GM12878 (cell line): ENCODE measurements around the gene PAFAH2. TPM values are rescaled to one million over a fixed set of nuclear protein-coding genes. Genes with fewer than 3 reads are reported as not detected.

Experiments used
- ATAC-seq: fragments of 200-7000 bp; cut with Tn5 transposase; 3 replicates; pipeline ENCODE4 v1.9.1; 2020; ENCODE audit warnings: mild to moderate bottlenecking, moderate library complexity
- BruUV-seq: library from RNA; stranded (reverse); fragments of 400-500 nt; replicated peaks from 2 replicates; lab custom pipeline; 2021; lab: Mats Ljungman, UMichigan
- CTCF ChIA-PET: fragments of 300-600 bp; sonication (Branson Sonifier 250); formaldehyde crosslinking; extraction: SDS; loops from one replicate; lab custom pipeline; 2021; ENCODE audit warnings: inconsistent platforms; lab: Yijun Ruan, JAX
- POLR2A ChIA-PET: fragments of 350-600 bp; formaldehyde crosslinking; extraction: SDS; loops from one replicate; lab custom pipeline; 2021; ENCODE audit warnings: inconsistent platforms; lab: Charles Lee
- RAD21 ChIA-PET: fragments of 300-600 bp; sonication (Branson Sonifier 250); formaldehyde crosslinking; loops from one replicate; lab custom pipeline; 2023; ENCODE audit warnings: antibody characterized with exemption; ENCODE audit not compliant: unreplicated experiment; lab: Charles Lee
- SMC1A ChIA-PET: fragments of 300-600 bp; sonication (Branson Sonifier 250); formaldehyde crosslinking; loops from one replicate; lab custom pipeline; 2023; ENCODE audit not compliant: unreplicated experiment, uncharacterized antibody; lab: Charles Lee
- DNase-seq: peaks from one replicate; pipeline ENCODE4 v3.0.0-alpha.2; 2011; ENCODE audit warnings: low read depth, low spot score
- FAIRE-seq: peaks from 3 replicates; lab custom pipeline; 2011; peaks lifted over from hg19 to GRCh38; lab: Jason Lieb, UNC
- H2AFZ ChIP-seq: 2 replicates; pipeline ENCODE4 v1.6.0; 2011; ENCODE audit warnings: low read depth, low read length, control low read depth; ENCODE audit not compliant: control insufficient read depth
- H3K27ac ChIP-seq: 2 replicates; pipeline ENCODE4 v1.5.1; 2011; ENCODE audit warnings: control low read depth; ENCODE audit not compliant: control insufficient read depth, insufficient read depth
- H3K27me3 ChIP-seq, 2 experiments: replicated peaks in 1 of 2; 2 replicates each; pipeline versions ENCODE4 v1.6.0 to v1.6.1; 2011; ENCODE audit warnings: low read length in 1 of 2; ENCODE audit not compliant: control insufficient read depth in 2 of 2, insufficient read depth in 2 of 2
- H3K36me3 ChIP-seq, 2 experiments: 2 replicates each; pipeline ENCODE4 v1.5.1; 2011; ENCODE audit warnings: low read length in 1 of 2; ENCODE audit not compliant: control insufficient read depth in 2 of 2, insufficient read depth in 2 of 2
- H3K4me1 ChIP-seq: 2 replicates; pipeline ENCODE4 v1.6.1; 2011; ENCODE audit warnings: mild to moderate bottlenecking, low read length, moderate library complexity, mixed read lengths; ENCODE audit not compliant: control insufficient read depth, insufficient read depth
- H3K4me2 ChIP-seq: 2 replicates; pipeline ENCODE4 v1.6.0; 2011; ENCODE audit warnings: control low read depth; ENCODE audit not compliant: control insufficient read depth, insufficient read depth
- H3K4me3 ChIP-seq: fragments of 200-600 bp; sonication (generic); 2 replicates; pipeline ENCODE4 v1.5.1; 2016
- H3K79me2 ChIP-seq: 2 replicates; pipeline ENCODE4 v1.6.0; 2011; ENCODE audit warnings: low read length; ENCODE audit not compliant: control insufficient read depth, insufficient read depth
- H3K9ac ChIP-seq: 2 replicates; pipeline ENCODE4 v1.8.0; 2011; ENCODE audit warnings: low read length, control low read depth, mixed read lengths; ENCODE audit not compliant: control insufficient read depth, insufficient read depth
- H3K9me3 ChIP-seq: replicated peaks from 3 replicates; pipeline ENCODE4 v1.5.1; 2011; ENCODE audit warnings: mild to moderate bottlenecking, low read length; ENCODE audit not compliant: control insufficient read depth, insufficient read depth
- H4K20me1 ChIP-seq: 2 replicates; pipeline ENCODE4 v1.6.0; 2011; ENCODE audit not compliant: control insufficient read depth, insufficient read depth
- CTCF ChIP-seq, 3 experiments: IDR thresholded peaks in 2 of 3; conservative IDR thresholded peaks in 1 of 3; 2 replicates each; pipeline ENCODE4 v1.5.1; 2011; ENCODE audit warnings: low read depth in 3 of 3, low read length in 3 of 3, mild to moderate bottlenecking in 3 of 3, control low read depth in 2 of 3, moderate library complexity in 2 of 3, inconsistent platforms in 1 of 3, mixed read lengths in 1 of 3; ENCODE audit not compliant: control insufficient read depth in 2 of 3, insufficient read depth in 1 of 3; ENCODE audit errors: extremely low read depth in 1 of 3
- E4F1 ChIP-seq: fragments of 450-650 bp; IDR thresholded peaks from 2 replicates; pipeline ENCODE4 v1.6.1; 2018; ENCODE audit warnings: borderline replicate concordance, mild to moderate bottlenecking; ENCODE audit not compliant: partially characterized antibody
- IRF5 ChIP-seq: fragments of 450-650 bp; IDR thresholded peaks from 2 replicates; pipeline ENCODE4 v1.6.1; 2017; ENCODE audit warnings: borderline replicate concordance
- RAD21 ChIP-seq: IDR thresholded peaks from 2 replicates; pipeline ENCODE4 v1.6.1; 2011; ENCODE audit warnings: mild to moderate bottlenecking, low read depth, low read length, moderate library complexity; ENCODE audit not compliant: insufficient read depth
- TARDBP ChIP-seq: IDR thresholded peaks from 2 replicates; pipeline ENCODE4 v1.6.1; 2016; ENCODE audit warnings: borderline replicate concordance
- YY1 ChIP-seq: IDR thresholded peaks from 2 replicates; pipeline ENCODE4 v1.6.1; 2011; ENCODE audit warnings: low read depth, mild to moderate bottlenecking, low read length
- WGBS: methylation state at CpG from one replicate; pipeline ENCODE4 v1.1.6; 2016; ENCODE audit warnings: low lambda C conversion rate; ENCODE audit not compliant: insufficient replicate concordance, insufficient coverage; ENCODE audit errors: missing lambda C conversion rate; 5-methylcytosine and 5-hydroxymethylcytosine counted together
- in situ Hi-C: fragments of 300-500 bp; cut with MboI; formaldehyde crosslinking; loops from 9 replicates; pipeline ENCODE4 v1.14.3; 2018; ENCODE audit warnings: mixed read lengths
- intact Hi-C: fragments of 100-400 bp; cut with micrococcal nuclease; formaldehyde crosslinking; loops from one replicate; pipeline ENCODE4 v1.14.2; 2022; ENCODE audit not compliant: unreplicated experiment
- polyA plus RNA-seq, 11 experiments: library from polyadenylated mRNA; depleted of rRNA in 4 of 11; unstranded in 6 of 11; stranded (reverse) in 5 of 11; fragments of >200 nt; fragmentation: Nextera tagmentation in 4 of 11; fragmentation: Illumina TruSeq in 1 of 11; extraction: Ambion mirVana in 4 of 11; extraction: Trizol in 1 of 11; gene quantifications; 1 replicate in 1 of 11; 2 replicates in 10 of 11; pipeline versions ENCODE4 v1.2.1 to v1.2.3, GENCODE V29; 2011 to 2016; ENCODE audit warnings: inconsistent platforms in 2 of 11, missing spikeins in 2 of 11, low read depth in 1 of 11
- total RNA-seq, 4 experiments: library from RNA; depleted of rRNA in 3 of 4; stranded (reverse); fragments of >200 nt in 3 of 4; fragmentation: Illumina TruSeq in 1 of 4; extraction: Trizol in 1 of 4; gene quantifications; 2 replicates each; pipeline versions ENCODE4 v1.2.1 to v1.2.3, GENCODE V29; 2013 to 2021

Gene PAFAH2
- total and polyA plus RNA-seq, 10 of the 15 experiments (the other 5 are each of a cell fraction or from before 2014, with no cell fraction given), result 3.0 to 9.5 (median 6.5) TPM

- TF ChIP-seq E4F1, result no peak
- no peak for TF ChIP-seq IRF5
- no peak for TF ChIP-seq YY1
These were observed 13.0 kb upstream of the PAFAH2 start (continued) for GRCh38 chr1:26010825-26011224.

GRCh38 chr1:26009796-26010447 lies 12.1 kb upstream of the PAFAH2 start:
- no peaks in the 10 kb centered on the region for H3K9me3 ChIP-seq
- ATAC-seq (peak; percentile 64), FAIRE-seq (no peak), DNase-seq (no peak)
- SMC1A ChIA-PET, result interaction anchor here (0.6 to 0.7 kb wide), 2 partner anchors 113 to 781 kb away, joined by 3 read pairs; no protein-coding TSS in a partner anchor
- no peaks in the 10 kb centered on the region for H3K36me3 ChIP-seq
- TF ChIP-seq CTCF (IDR thresholded peaks at IDR 0.05 in 2 of 3, conservative IDR thresholded peaks at IDR 0.05 in 1 of 3; ENCODE audit: control insufficient read depth in 2 of 3, extremely low read depth in 1 of 3, insufficient read depth in 1 of 3, low read depth in 3 of 3, low read length in 3 of 3), result peak in 1 of 3 experiments; percentile 7; a peak in 1 of 6 replicates
- TF ChIP-seq RAD21, result peak; percentile 10; the same call in 1 of the 2 replicates
- TF ChIP-seq TARDBP, result no peak
- BruUV-seq, result no TSS peak
- no peak overlapping the region for H3K9ac ChIP-seq
- POLR2A ChIA-PET, result no interaction called here
- intact Hi-C loops (loop anchor here (10.0 kb wide), 1 partner anchor 185 kb away; no protein-coding TSS in a partner anchor), in situ Hi-C loops (no loop called here)
- H3K4me1 ChIP-seq, result no peaks in the 10 kb centered on the region
- no peak overlapping the region for H3K4me3 ChIP-seq
- H3K4me2 ChIP-seq, result no peak overlapping the region
- H2AFZ ChIP-seq, result no peak overlapping the region
- no peaks in the 10 kb centered on the region for H4K20me1 ChIP-seq
- WGBS, result 59% methylated on average over 5 of the region's 6 CpGs
- RAD21 ChIA-PET, result interaction anchor here (2.0 kb wide), 1 partner anchor 114 kb away, joined by 5 read pairs; no protein-coding TSS in a partner anchor
- H3K79me2 ChIP-seq, result no peaks in the 10 kb centered on the region
- CTCF ChIA-PET, result interaction anchor here (0.8 to 2.1 kb wide), 3 partner anchors 12 to 135 kb away, joined by 3 to 16 read pairs (median 3); partner anchors contain the start of gene PAFAH2
- H3K27me3 ChIP-seq, result no peaks in the 10 kb centered on the region; a peak in 1 of 4 replicates
- H3K27ac ChIP-seq, result no peak overlapping the region
